Measurements from ENCODE around the gene FAM120AOS. TPM values are rescaled to one million over a fixed set of nuclear protein-coding genes. Genes with fewer than 3 reads are reported as not detected.
"Not testable (repeated sequence)": the region's sequence is repeated elsewhere in the genome, so short reads cannot be mapped to it uniquely, and the experiment has no call there.

Gene FAM120AOS
- total RNA-seq, 1 donor from 2014 or later = 40.9 TPM

GRCh38 chr9:93446073-93446472, 7.3 kb downstream of the FAM120AOS start:
- Mint-ChIP-seq H3K27me3 (ENCODE audit: insufficient read depth, low read depth) (no peaks in the 10 kb centered on the region), H3K27ac (no peak overlapping the region), H3K4me1 (peaks cover 22% of the 10 kb centered on the region), H3K9me3 (peaks cover 4% of the 10 kb centered on the region), H3K36me3 (peaks cover 32% of the 10 kb centered on the region), H3K4me3 (no peak overlapping the region)
- Histone ChIP-seq H3K27ac (no peak overlapping the region), H4K20me1 (ENCODE audit: low read depth) (peaks cover 9% of the 10 kb centered on the region), H3K4me2 (no peak overlapping the region), H3K27me3 (no peaks in the 10 kb centered on the region), H3K9me3 (ENCODE audit: low read depth) (no peaks in the 10 kb centered on the region), H3K4me1 (peaks cover 9% of the 10 kb centered on the region), H3K9ac (no peak overlapping the region), H3K36me3 (peaks cover 17% of the 10 kb centered on the region), H3F3A (ENCODE audit: low read depth) (peaks cover 15% of the 10 kb centered on the region), H3K79me2 (ENCODE audit: low read depth) (peaks cover 22% of the 10 kb centered on the region), H2AFZ (replicated peaks) (no peak overlapping the region), H3K4me3 (no peak overlapping the region)
- DNase-seq (ENCODE audit: low spot score) = no peak
- no peak for TF ChIP-seq CTCF (IDR thresholded peaks at IDR 0.05)
- TF ChIP-seq EZH2phosphoT487 (IDR thresholded peaks at IDR 0.05) = no peak
- no peak for TF ChIP-seq EZH2 (IDR thresholded peaks at IDR 0.05)

- Histone ChIP-seq H3K36me3 (no peaks in the 10 kb centered on the region), H3K4me2 (no peak overlapping the region), H3K27me3 (no peaks in the 10 kb centered on the region), H3F3A (ENCODE audit: low read depth) (peaks cover under 1% of the 10 kb centered on the region), H3K9ac (no peak overlapping the region), H2AFZ (replicated peaks) (no peak overlapping the region), H3K9me3 (ENCODE audit: low read depth) (no peaks in the 10 kb centered on the region), H3K4me1 (peaks cover 16% of the 10 kb centered on the region), H3K79me2 (ENCODE audit: low read depth) (no peaks in the 10 kb centered on the region), H3K4me3 (no peak overlapping the region), H4K20me1 (ENCODE audit: low read depth) (no peaks in the 10 kb centered on the region), H3K27ac (no peak overlapping the region)
- H3K27ac Mint-ChIP-seq = no peak overlapping the region
- H3K4me3 Mint-ChIP-seq = no peak overlapping the region
- H3K4me1 Mint-ChIP-seq = peaks cover 30% of the 10 kb centered on the region
- TF ChIP-seq EZH2phosphoT487 (IDR thresholded peaks at IDR 0.05) = no peak
- no peak for TF ChIP-seq CTCF (IDR thresholded peaks at IDR 0.05)
- TF ChIP-seq EZH2 (IDR thresholded peaks at IDR 0.05) = no peak
- H3K36me3 Mint-ChIP-seq = peaks cover 10% of the 10 kb centered on the region
- peaks cover 4% of the 10 kb centered on the region for H3K9me3 Mint-ChIP-seq
- H3K27me3 Mint-ChIP-seq (ENCODE audit: insufficient read depth, low read depth) = no peaks in the 10 kb centered on the region
- no peak for DNase-seq (ENCODE audit: low spot score)
Observed at GRCh38 chr9:93440896-93441580, 12.3 kb downstream of the FAM120AOS start.

- not testable (repeated sequence) for H3K9me3 Mint-ChIP-seq; H3K27me3 Mint-ChIP-seq (ENCODE audit: insufficient read depth, low read depth)
Observed at GRCh38 chr9:93439301-93439700, 14.1 kb downstream of the FAM120AOS start.

GRCh38 chr9:93437996-93438395, 15.4 kb downstream of the FAM120AOS start:
- no peaks in the 10 kb centered on the region for H3K36me3 ChIP-seq

More at GRCh38 chr9:93439301-93439700, 14.1 kb downstream of the FAM120AOS start:
- not testable (repeated sequence) for H4K20me1 ChIP-seq (ENCODE audit: low read depth); H3K36me3 Mint-ChIP-seq; H3K4me3 Mint-ChIP-seq; H3K27ac ChIP-seq; H3K4me3 ChIP-seq; H3K36me3 ChIP-seq; H3F3A ChIP-seq (ENCODE audit: low read depth); H3K4me2 ChIP-seq; H3K9ac ChIP-seq; H3K27me3 ChIP-seq; H2AFZ ChIP-seq (replicated peaks); DNase-seq (ENCODE audit: low spot score); H3K27ac Mint-ChIP-seq; H3K79me2 ChIP-seq (ENCODE audit: low read depth); H3K9me3 ChIP-seq (ENCODE audit: low read depth)
- peaks cover 27% of the 10 kb centered on the region for H3K4me1 Mint-ChIP-seq
- H3K4me1 ChIP-seq = peaks cover 16% of the 10 kb centered on the region

More at GRCh38 chr9:93437996-93438395, 15.4 kb downstream of the FAM120AOS start:
- H3F3A ChIP-seq (ENCODE audit: low read depth) = no peaks in the 10 kb centered on the region
- H4K20me1 ChIP-seq (ENCODE audit: low read depth) = no peaks in the 10 kb centered on the region
- no peak for DNase-seq (ENCODE audit: low spot score)
- Mint-ChIP-seq H3K4me3 (no peak overlapping the region), H3K27me3 (ENCODE audit: insufficient read depth, low read depth) (no peaks in the 10 kb centered on the region), H3K4me1 (peaks cover 21% of the 10 kb centered on the region), H3K36me3 (peaks cover 4% of the 10 kb centered on the region), H3K9me3 (peaks cover 4% of the 10 kb centered on the region), H3K27ac (no peak overlapping the region)
- TF ChIP-seq EZH2phosphoT487 (IDR thresholded peaks at IDR 0.05) (no peak), CTCF (IDR thresholded peaks at IDR 0.05) (no peak), EZH2 (IDR thresholded peaks at IDR 0.05) (no peak)
- H3K4me2 ChIP-seq = no peak overlapping the region
- peaks cover 13% of the 10 kb centered on the region for H3K4me1 ChIP-seq
- no peaks in the 10 kb centered on the region for H3K79me2 ChIP-seq (ENCODE audit: low read depth)
- H3K27ac ChIP-seq = no peak overlapping the region
- H3K9ac ChIP-seq = no peak overlapping the region
- no peaks in the 10 kb centered on the region for H3K27me3 ChIP-seq
- H2AFZ ChIP-seq (replicated peaks) = no peak overlapping the region
- H3K4me3 ChIP-seq = no peak overlapping the region
- H3K9me3 ChIP-seq (ENCODE audit: low read depth) = no peaks in the 10 kb centered on the region

Data from neural progenitor cell (in vitro differentiated cells).